Heart right ventricle (tissue), 16 donors: ENCODE results near the gene ALDOB. TPM values are rescaled to one million over a fixed set of nuclear protein-coding genes. Genes with fewer than 3 reads are reported as not detected.

Experiments used
- ATAC-seq, 8 donors: fragments of 200-7000 bp; cut with Tn5 transposase; one replicate each; pipeline ENCODE4 v1.9.1; 2020; ENCODE audit warnings: mild to moderate bottlenecking in 8 of 8, moderate library complexity in 8 of 8, moderate number of reproducible peaks in 1 of 8
- DNase-seq, 2 donors: peaks; one replicate each; pipeline ENCODE4 v3.0.0-alpha.2; 2020
- H3K27ac ChIP-seq, 10 donors: fragments of 200-600 bp; sonication (generic) in 2 of 10; one replicate each; pipeline versions ENCODE4 v1.5.0 to v1.8.0; 2020 to 2022; ENCODE audit warnings: mild to moderate bottlenecking in 3 of 10
- H3K27me3 ChIP-seq, 7 donors: fragments of 200-600 bp; one replicate each; pipeline ENCODE4 v1.8.0; 2021 to 2022; ENCODE audit warnings: mild to moderate bottlenecking in 2 of 7
- H3K36me3 ChIP-seq, 9 donors: fragments of 200-600 bp; sonication (generic) in 1 of 9; one replicate each; pipeline versions ENCODE4 v1.5.0 to v1.8.0; 2020 to 2022; ENCODE audit warnings: mild to moderate bottlenecking in 2 of 9
- H3K4me1 ChIP-seq, 9 donors: fragments of 200-600 bp; sonication (generic) in 1 of 9; one replicate each; pipeline versions ENCODE4 v1.5.0 to v1.8.0; 2020 to 2022; ENCODE audit warnings: mild to moderate bottlenecking in 4 of 9
- H3K4me3 ChIP-seq, 10 donors: fragments of 200-600 bp; sonication (generic) in 2 of 10; one replicate each; pipeline versions ENCODE4 v1.5.0 to v1.8.0; 2020 to 2022; ENCODE audit warnings: mild to moderate bottlenecking in 7 of 10, moderate library complexity in 2 of 10
- H3K9me3 ChIP-seq, 11 donors: fragments of 200-600 bp in 10 of 11; sonication (generic) in 2 of 11; one replicate each; pipeline versions ENCODE4 v1.5.0 to v1.8.0; 2013 to 2022; ENCODE audit warnings: mild to moderate bottlenecking in 2 of 11, control low read depth in 1 of 11, moderate library complexity in 1 of 11
- WGBS, 2 donors: extraction: QIAGEN DNeasy Blood & Tissue Kit; methylation state at CpG; one replicate each; pipeline ENCODE4 v1.1.7; 2013; ENCODE audit warnings: inconsistent platforms in 1 of 2; 5-methylcytosine and 5-hydroxymethylcytosine counted together
- intact Hi-C, 10 donors: fragments of 100-400 bp; cut with DNase I; formaldehyde crosslinking; loops; one replicate each; pipeline versions ENCODE4 v1.11.1 to v1.14.2; 2022
- polyA plus RNA-seq, 2 donors: library from polyadenylated mRNA; stranded (reverse); fragments of 200-250 nt; gene quantifications; one replicate each; pipeline ENCODE4 v1.2.3, GENCODE V29; 2013
- total RNA-seq, 10 donors: library from RNA; stranded (reverse); fragmentation: NEBNext Ultra II Directional in 3 of 10; extraction: Animal tissue kit (Norgen Biotek cat#: 25700) in 3 of 10; gene quantifications; one replicate each; pipeline versions ENCODE4 v1.2.1 to v1.2.4, GENCODE V29; 2021 to 2023
- TF ChIP-seq, protein P1 (sequence below), 9 donors: fragments of 200-600 bp; sonication (generic) in 2 of 9; IDR thresholded peaks; one replicate each; pipeline versions ENCODE4 v1.5.0 to v1.8.0; 2021 to 2022; ENCODE audit warnings: antibody characterized with exemption in 9 of 9, mild to moderate bottlenecking in 5 of 9, moderate library complexity in 1 of 9
- donor health status: Arrhythmogenic right ventricular cardiomyopathy.
- donor health status: ischemic (EF 13 %, LVEDD 7.1; RV severe dilation, severe dysfunction).
- donor health status: healthy with polysubstance abuse.
- donor health status: DM: no; HTN: yes; CAD: no.
- donor health status: DM: no; HTN: no; CAD: no.
- donor health status: ischemic (EF 25% LVEDD 6.9; RV normal size, moderate dysfunction).
- donor health status: ischemic (EF 25% LVEDD 5.7; RV mildly dilated, moderate dysfunction).
- donor health status: healthy.
- donor health status: DM: yes; HTN: yes; CAD: no.
- donor health status: Ischemic cardiomyopathy.
- donor health status: ischemic (EF 35%, LVEDD 5.7; RV mildly dilated, moderate dysfunction).
- donor health status: nonischemic (EF 11% LVEDD 7.7; RV severe dilation, severe dysfunction).
- donor health status: DM: yes; HTN: yes; CAD: no.
- donor health status: PGD.
- donor health status: ischemic (EF 29% LVEDD 5.4; RV normal size, mild dysfunction).
- donor health status: nonischemic (EF 23%, LVEDD 6.1; RV moderate dilation, normal function).

The ALDOB gene
- total and polyA plus RNA-seq, 12 donors, result 0.17 to 1.4 (median 0.44) TPM; not detected in 2

- H3K36me3 ChIP-seq, result no peaks in the 10 kb centered on the region
- no peaks in the 10 kb centered on the region for H3K27me3 ChIP-seq
- H3K4me3 ChIP-seq, result no peak overlapping the region
- TF ChIP-seq, protein P1, sequence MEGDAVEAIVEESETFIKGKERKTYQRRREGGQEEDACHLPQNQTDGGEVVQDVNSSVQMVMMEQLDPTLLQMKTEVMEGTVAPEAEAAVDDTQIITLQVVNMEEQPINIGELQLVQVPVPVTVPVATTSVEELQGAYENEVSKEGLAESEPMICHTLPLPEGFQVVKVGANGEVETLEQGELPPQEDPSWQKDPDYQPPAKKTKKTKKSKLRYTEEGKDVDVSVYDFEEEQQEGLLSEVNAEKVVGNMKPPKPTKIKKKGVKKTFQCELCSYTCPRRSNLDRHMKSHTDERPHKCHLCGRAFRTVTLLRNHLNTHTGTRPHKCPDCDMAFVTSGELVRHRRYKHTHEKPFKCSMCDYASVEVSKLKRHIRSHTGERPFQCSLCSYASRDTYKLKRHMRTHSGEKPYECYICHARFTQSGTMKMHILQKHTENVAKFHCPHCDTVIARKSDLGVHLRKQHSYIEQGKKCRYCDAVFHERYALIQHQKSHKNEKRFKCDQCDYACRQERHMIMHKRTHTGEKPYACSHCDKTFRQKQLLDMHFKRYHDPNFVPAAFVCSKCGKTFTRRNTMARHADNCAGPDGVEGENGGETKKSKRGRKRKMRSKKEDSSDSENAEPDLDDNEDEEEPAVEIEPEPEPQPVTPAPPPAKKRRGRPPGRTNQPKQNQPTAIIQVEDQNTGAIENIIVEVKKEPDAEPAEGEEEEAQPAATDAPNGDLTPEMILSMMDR (IDR thresholded peaks at IDR 0.05), result no peak
- intact Hi-C loops, result no loop called here
- no peaks in the 10 kb centered on the region for H3K4me1 ChIP-seq
- H3K27ac ChIP-seq, result no peak overlapping the region
- H3K9me3 ChIP-seq, result no peaks in the 10 kb centered on the region
- no peak for ATAC-seq
- DNase-seq, result no peak
These were observed 3.4 kb downstream of the ALDOB start for GRCh38 chr9:101432171-101432570.

GRCh38 chr9:101429736-101430135 lies 5.8 kb downstream of the ALDOB start:
- intact Hi-C loops, result no loop called here
- no peak for ATAC-seq
- 95 to 96% methylated on average over 7 of the region's 7 CpGs for WGBS, 2 donors

GRCh38 chr9:101428909-101429308 lies 6.7 kb downstream of the ALDOB start:
- intact Hi-C loops, result no loop called here
- Histone ChIP-seq H3K9me3 (no peaks in the 10 kb centered on the region), H3K4me1 (no peaks in the 10 kb centered on the region), H3K27ac (no peak overlapping the region), H3K27me3 (no peaks in the 10 kb centered on the region), H3K4me3 (no peak overlapping the region), H3K36me3 (no peaks in the 10 kb centered on the region)
- no peak for DNase-seq
- no peak for ATAC-seq
- WGBS, 2 donors, result 80% methylated on average over 3 of the region's 3 CpGs
- TF ChIP-seq, protein P1 (IDR thresholded peaks at IDR 0.05), result no peak

More at GRCh38 chr9:101429736-101430135, 5.8 kb downstream of the ALDOB start:
- H3K27me3 ChIP-seq, result no peaks in the 10 kb centered on the region
- H3K27ac ChIP-seq, result no peak overlapping the region
- H3K36me3 ChIP-seq, result no peaks in the 10 kb centered on the region
- TF ChIP-seq, protein P1 (IDR thresholded peaks at IDR 0.05), result no peak
- no peaks in the 10 kb centered on the region for H3K4me1 ChIP-seq
- H3K4me3 ChIP-seq, result no peak overlapping the region
- H3K9me3 ChIP-seq, result no peaks in the 10 kb centered on the region
- no peak for DNase-seq

DNA sequence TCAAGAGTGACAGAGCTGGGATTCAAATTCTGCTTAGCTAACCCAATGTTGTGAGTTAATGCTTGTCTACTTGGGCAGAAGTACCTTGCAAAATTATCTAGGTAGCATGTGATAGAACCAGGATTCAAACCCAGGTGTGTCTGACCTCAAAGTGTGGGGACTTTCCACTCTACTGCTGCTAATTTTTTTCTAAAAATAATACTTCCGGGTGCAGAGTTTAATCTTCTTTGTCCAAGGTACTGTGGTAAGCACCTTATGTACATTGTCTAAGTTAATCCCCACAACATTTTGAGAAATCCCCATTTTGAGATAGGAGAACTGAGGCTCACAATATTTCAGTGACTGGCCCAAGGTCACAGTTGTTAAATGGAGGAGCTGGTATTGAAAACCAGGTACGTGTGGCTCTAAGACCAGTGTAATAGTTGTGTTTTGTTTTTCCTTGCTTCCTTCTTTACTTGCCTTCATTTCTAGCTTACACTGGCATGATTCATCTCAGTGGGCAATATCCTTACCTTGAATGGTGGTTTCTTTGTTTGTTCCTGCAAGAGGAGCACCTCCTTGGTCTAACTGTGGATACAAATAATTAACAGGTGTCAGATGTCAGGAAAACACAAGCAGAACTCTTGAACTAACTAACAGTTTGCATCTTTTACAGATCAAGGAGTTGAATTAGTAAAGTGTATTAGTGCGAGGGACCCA lies 7.5 kb downstream of the ALDOB start:
- Histone ChIP-seq H3K36me3 (no peaks in the 10 kb centered on the region), H3K27me3 (no peaks in the 10 kb centered on the region), H3K4me1 (no peaks in the 10 kb centered on the region), H3K4me3 (no peak overlapping the region), H3K27ac (no peak overlapping the region), H3K9me3 (no peaks in the 10 kb centered on the region)
- DNase-seq (no peak), ATAC-seq (no peak)
- WGBS, 2 donors, result 86 to 89% methylated on average over 3 of the region's 3 CpGs
- intact Hi-C loops, result no loop called here
- TF ChIP-seq, protein P1 (IDR thresholded peaks at IDR 0.05), result no peak
